HG03097 (cell line): ENCODE data around the gene MUC15.

ENCODE experiments used
- ATAC-seq: cut with Tn5 transposase; IDR thresholded peaks from one replicate; pipeline ENCODE4 v1.9.1; 2021; ENCODE audit not compliant: unreplicated experiment, low FRiP score

Gene MUC15

DNA sequence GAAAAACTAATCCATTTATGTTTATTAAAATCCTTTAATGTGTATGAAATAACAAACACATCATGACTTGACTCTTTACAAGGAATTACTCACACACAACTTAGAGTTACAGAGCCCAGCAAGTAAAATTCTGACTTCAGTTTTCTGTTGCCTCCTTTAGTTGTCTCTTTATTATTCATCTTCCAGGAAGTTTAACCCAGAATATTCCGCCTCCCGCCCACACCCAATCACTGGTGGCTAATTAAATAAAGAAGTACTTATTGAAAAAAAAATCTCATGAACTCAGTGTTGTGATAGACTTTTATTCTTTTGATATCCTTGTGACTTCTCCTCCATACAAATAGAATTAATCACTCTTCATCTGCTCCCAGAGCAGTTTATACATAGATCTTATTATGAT is 61.9 kb downstream of the MUC15 start:
- ATAC-seq: no peak
